Measurements from ENCODE around the gene ABCG5.

The ABCG5 gene

GRCh38 chr2:43800894-43801293, 37.7 kb downstream of the ABCG5 start:
- Histone ChIP-seq H3K79me1 (ENCODE audit: low read depth, low read length) (no peaks in the 10 kb centered on the region), H3K9me3 (replicated peaks in 1 of 2; ENCODE audit: control insufficient read depth in 2 of 2, insufficient read depth in 1 of 2, low read depth in 1 of 2, low read length in 2 of 2) (no peaks in the 10 kb centered on the region), H2BK5ac (ENCODE audit: low read length) (no peak overlapping the region), H2AK5ac (ENCODE audit: low read depth, low read length) (no peak overlapping the region), H3K27ac (replicated peaks; ENCODE audit: low read length) (no peak overlapping the region), H2BK120ac (ENCODE audit: low read depth, low read length) (no peak overlapping the region), H4K8ac (ENCODE audit: low read depth, low read length) (no peak overlapping the region), H3K4me2 (ENCODE audit: insufficient read depth, low read length, poor library complexity, severe bottlenecking) (no peak overlapping the region), H3K4me3 (ENCODE audit: low read length in 2 of 2) (no peak overlapping the region), H3K18ac (ENCODE audit: low read length) (no peak overlapping the region), H3K27me3 (ENCODE audit: control insufficient read depth in 3 of 3, insufficient read depth in 3 of 3, low read depth in 1 of 3, low read length in 3 of 3) (no peaks in the 10 kb centered on the region), H3K23ac (ENCODE audit: low read depth, low read length, poor library complexity) (no peak overlapping the region), H3K36me3 (replicated peaks in 1 of 2; ENCODE audit: control insufficient read depth in 2 of 2, insufficient read depth in 2 of 2, low read length in 2 of 2) (peaks cover 0 to 13% of the 10 kb centered on the region in 2 donors), H2AFZ (ENCODE audit: low read length) (no peak overlapping the region), H2BK15ac (ENCODE audit: low read length) (no peak overlapping the region), H3K14ac (ENCODE audit: low read length) (no peak overlapping the region), H2BK12ac (ENCODE audit: low read length) (no peak overlapping the region), H3K4ac (ENCODE audit: low read length) (no peak overlapping the region), H3K9ac (ENCODE audit: low read depth, low read length, poor library complexity) (no peak overlapping the region), H4K91ac (ENCODE audit: low read depth, low read length, poor library complexity) (no peak overlapping the region), H3K4me1 (ENCODE audit: control insufficient read depth in 2 of 2, insufficient read depth in 1 of 2, low read depth in 1 of 2, low read length in 2 of 2) (no peaks in the 10 kb centered on the region)
- no peak for DNase-seq (ENCODE audit: low spot score)

DNA sequence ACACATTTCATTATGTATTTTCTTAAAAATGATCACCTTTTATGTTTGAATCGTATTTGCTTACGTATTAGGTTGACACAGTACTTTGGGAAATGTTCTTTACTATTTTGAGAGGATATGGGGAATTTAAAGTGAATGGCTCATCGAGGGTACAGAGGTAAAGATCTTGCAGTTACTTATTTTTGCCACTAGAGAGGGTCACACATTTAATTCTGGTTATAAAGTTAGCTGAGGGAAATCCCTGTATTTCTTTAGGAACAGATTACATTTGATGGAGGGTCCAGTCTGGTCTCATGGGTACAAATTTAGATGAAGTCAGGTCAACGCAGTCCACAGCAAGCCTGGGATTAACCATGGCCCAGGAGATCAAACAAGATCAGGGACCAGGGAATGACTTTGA, 40.3 kb downstream of the ABCG5 start:
- Histone ChIP-seq H3K79me1 (ENCODE audit: low read depth, low read length) (no peaks in the 10 kb centered on the region), H4K91ac (ENCODE audit: low read depth, low read length, poor library complexity) (no peak overlapping the region), H3K9me3 (replicated peaks in 1 of 2; ENCODE audit: control insufficient read depth in 2 of 2, insufficient read depth in 1 of 2, low read depth in 1 of 2, low read length in 2 of 2) (no peaks in the 10 kb centered on the region), H3K27me3 (ENCODE audit: control insufficient read depth in 3 of 3, insufficient read depth in 3 of 3, low read depth in 1 of 3, low read length in 3 of 3) (no peaks in the 10 kb centered on the region), H3K14ac (ENCODE audit: low read length) (no peak overlapping the region), H2BK5ac (ENCODE audit: low read length) (no peak overlapping the region), H3K4ac (ENCODE audit: low read length) (no peak overlapping the region), H3K4me3 (ENCODE audit: low read length in 2 of 2) (no peak overlapping the region), H3K4me2 (ENCODE audit: insufficient read depth, low read length, poor library complexity, severe bottlenecking) (no peak overlapping the region), H2BK12ac (ENCODE audit: low read length) (no peak overlapping the region), H2BK120ac (ENCODE audit: low read depth, low read length) (no peak overlapping the region), H2BK15ac (ENCODE audit: low read length) (no peak overlapping the region), H3K27ac (replicated peaks; ENCODE audit: low read length) (no peak overlapping the region), H3K18ac (ENCODE audit: low read length) (no peak overlapping the region), H3K4me1 (ENCODE audit: control insufficient read depth in 2 of 2, insufficient read depth in 1 of 2, low read depth in 1 of 2, low read length in 2 of 2) (no peaks in the 10 kb centered on the region), H3K9ac (ENCODE audit: low read depth, low read length, poor library complexity) (no peak overlapping the region), H2AFZ (ENCODE audit: low read length) (no peak overlapping the region), H4K8ac (ENCODE audit: low read depth, low read length) (no peak overlapping the region), H3K36me3 (replicated peaks in 1 of 2; ENCODE audit: control insufficient read depth in 2 of 2, insufficient read depth in 2 of 2, low read length in 2 of 2) (peaks cover 0 to 7% of the 10 kb centered on the region in 2 donors), H2AK5ac (ENCODE audit: low read depth, low read length) (no peak overlapping the region), H3K23ac (ENCODE audit: low read depth, low read length, poor library complexity) (no peak overlapping the region)
- DNase-seq (ENCODE audit: low spot score): no peak
- WGBS, 2 donors (ENCODE audit: extremely low coverage in 2 of 2, insufficient read length in 2 of 2, insufficient replicate concordance in 1 of 2): no CpG with 5 or more reads among the region's 4 CpGs

DNA sequence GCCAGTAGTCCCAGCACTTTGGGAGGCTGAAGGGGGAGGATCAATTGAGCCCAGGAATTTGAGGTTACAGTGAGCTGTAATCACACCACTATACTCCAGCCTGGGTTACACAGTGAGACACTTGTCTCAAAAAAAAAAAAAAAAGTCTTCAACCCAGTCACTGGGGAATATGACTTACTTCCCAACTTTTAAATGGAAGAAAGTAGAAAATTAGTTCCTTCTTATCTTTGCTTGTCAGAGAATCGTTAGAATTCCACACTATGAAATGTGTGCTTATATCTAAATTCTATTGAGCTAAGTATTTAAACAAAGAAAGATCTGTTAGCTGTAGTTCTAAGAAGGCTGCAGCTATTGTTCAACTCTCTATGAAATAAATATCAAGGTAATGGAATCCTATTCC, 42.4 kb downstream of the ABCG5 start:
- Histone ChIP-seq H3K9ac (ENCODE audit: low read depth, low read length, poor library complexity) (no peak overlapping the region), H3K36me3 (replicated peaks in 1 of 2; ENCODE audit: control insufficient read depth in 2 of 2, insufficient read depth in 2 of 2, low read length in 2 of 2) (peaks cover 0 to 14% of the 10 kb centered on the region in 2 donors), H4K91ac (ENCODE audit: low read depth, low read length, poor library complexity) (no peak overlapping the region), H3K79me1 (ENCODE audit: low read depth, low read length) (no peaks in the 10 kb centered on the region), H3K4me2 (ENCODE audit: insufficient read depth, low read length, poor library complexity, severe bottlenecking) (no peak overlapping the region), H2BK120ac (ENCODE audit: low read depth, low read length) (no peak overlapping the region), H3K23ac (ENCODE audit: low read depth, low read length, poor library complexity) (no peak overlapping the region), H2BK15ac (ENCODE audit: low read length) (no peak overlapping the region), H3K27ac (replicated peaks; ENCODE audit: low read length) (no peak overlapping the region), H3K18ac (ENCODE audit: low read length) (no peak overlapping the region), H4K8ac (ENCODE audit: low read depth, low read length) (no peak overlapping the region), H2AK5ac (ENCODE audit: low read depth, low read length) (no peak overlapping the region), H3K9me3 (replicated peaks in 1 of 2; ENCODE audit: control insufficient read depth in 2 of 2, insufficient read depth in 1 of 2, low read depth in 1 of 2, low read length in 2 of 2) (no peaks in the 10 kb centered on the region), H3K4me1 (ENCODE audit: control insufficient read depth in 2 of 2, insufficient read depth in 1 of 2, low read depth in 1 of 2, low read length in 2 of 2) (no peaks in the 10 kb centered on the region), H3K4ac (ENCODE audit: low read length) (no peak overlapping the region), H3K4me3 (ENCODE audit: low read length in 2 of 2) (no peak overlapping the region), H3K27me3 (ENCODE audit: control insufficient read depth in 3 of 3, insufficient read depth in 3 of 3, low read depth in 1 of 3, low read length in 3 of 3) (no peaks in the 10 kb centered on the region), H2BK12ac (ENCODE audit: low read length) (no peak overlapping the region), H2BK5ac (ENCODE audit: low read length) (no peak overlapping the region), H2AFZ (ENCODE audit: low read length) (no peak overlapping the region), H3K14ac (ENCODE audit: low read length) (no peak overlapping the region)
- no CpG with 5 or more reads among the region's 1 CpG for WGBS, 2 donors (ENCODE audit: extremely low coverage in 2 of 2, insufficient read length in 2 of 2, insufficient replicate concordance in 1 of 2)
- DNase-seq (ENCODE audit: low spot score): no peak

DNA sequence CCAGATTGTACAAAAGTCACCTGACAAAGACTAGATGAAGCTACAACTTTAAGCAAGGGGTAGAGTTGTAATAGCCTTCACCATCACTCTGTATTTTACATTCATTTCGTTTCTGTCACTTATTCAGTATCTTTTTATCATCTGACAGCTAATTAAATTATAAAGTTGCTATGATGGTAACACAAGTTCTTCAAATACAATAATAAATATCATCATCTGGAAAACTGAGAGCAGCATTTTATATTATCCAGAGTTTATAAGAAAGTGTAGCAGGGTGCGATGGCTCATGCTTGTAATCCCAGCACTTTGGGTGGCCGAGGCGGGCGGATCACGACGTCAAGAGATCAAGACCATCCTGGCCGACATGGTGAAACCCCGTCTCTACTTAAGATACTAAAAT, 43.7 kb downstream of the ABCG5 start:
- Histone ChIP-seq H3K27me3 (ENCODE audit: control insufficient read depth in 3 of 3, insufficient read depth in 3 of 3, low read depth in 1 of 3, low read length in 3 of 3) (no peaks in the 10 kb centered on the region), H2AFZ (ENCODE audit: low read length) (no peak overlapping the region), H3K9ac (ENCODE audit: low read depth, low read length, poor library complexity) (no peak overlapping the region), H2BK120ac (ENCODE audit: low read depth, low read length) (no peak overlapping the region), H3K23ac (ENCODE audit: low read depth, low read length, poor library complexity) (no peak overlapping the region), H2BK12ac (ENCODE audit: low read length) (no peak overlapping the region), H3K79me1 (ENCODE audit: low read depth, low read length) (no peaks in the 10 kb centered on the region), H3K4me2 (ENCODE audit: insufficient read depth, low read length, poor library complexity, severe bottlenecking) (no peak overlapping the region), H3K14ac (ENCODE audit: low read length) (no peak overlapping the region), H3K9me3 (replicated peaks in 1 of 2; ENCODE audit: control insufficient read depth in 2 of 2, insufficient read depth in 1 of 2, low read depth in 1 of 2, low read length in 2 of 2) (no peaks in the 10 kb centered on the region), H3K18ac (ENCODE audit: low read length) (no peak overlapping the region), H2BK15ac (ENCODE audit: low read length) (no peak overlapping the region), H3K4ac (ENCODE audit: low read length) (no peak overlapping the region), H4K91ac (ENCODE audit: low read depth, low read length, poor library complexity) (no peak overlapping the region), H3K4me1 (ENCODE audit: control insufficient read depth in 2 of 2, insufficient read depth in 1 of 2, low read depth in 1 of 2, low read length in 2 of 2) (no peaks in the 10 kb centered on the region), H2AK5ac (ENCODE audit: low read depth, low read length) (no peak overlapping the region), H3K36me3 (replicated peaks in 1 of 2; ENCODE audit: control insufficient read depth in 2 of 2, insufficient read depth in 2 of 2, low read length in 2 of 2) (peaks cover 0 to 24% of the 10 kb centered on the region in 2 donors), H2BK5ac (ENCODE audit: low read length) (no peak overlapping the region), H3K27ac (replicated peaks; ENCODE audit: low read length) (no peak overlapping the region), H3K4me3 (ENCODE audit: low read length in 2 of 2) (no peak overlapping the region), H4K8ac (ENCODE audit: low read depth, low read length) (no peak overlapping the region)
- no peak for DNase-seq (ENCODE audit: low spot score)
- no CpG with 5 or more reads among the region's 9 CpGs for WGBS, 2 donors (ENCODE audit: extremely low coverage in 2 of 2, insufficient read length in 2 of 2, insufficient replicate concordance in 1 of 2)

Data from neuronal stem cell (in vitro differentiated cells).